Measurements from ENCODE around the gene PREX1.

DNA sequence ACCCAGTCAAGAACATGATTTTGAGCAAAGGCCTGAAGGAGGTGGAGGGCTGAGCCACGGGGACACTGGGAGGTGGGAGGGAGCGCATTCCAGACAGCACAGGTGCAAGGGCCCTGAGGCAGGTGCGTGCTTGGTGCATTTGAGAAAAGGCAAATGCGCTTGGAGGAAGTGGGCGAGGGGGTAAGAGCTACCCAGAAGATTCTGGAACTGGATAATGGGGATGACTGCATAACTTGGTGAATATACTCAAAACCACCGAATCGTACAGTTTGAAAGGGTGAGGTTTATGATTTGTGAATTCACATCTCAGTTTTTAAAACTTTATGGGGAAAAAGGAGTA lies 9.8 kb downstream of the PREX1 start:
- TF ChIP-seq, protein P1, sequence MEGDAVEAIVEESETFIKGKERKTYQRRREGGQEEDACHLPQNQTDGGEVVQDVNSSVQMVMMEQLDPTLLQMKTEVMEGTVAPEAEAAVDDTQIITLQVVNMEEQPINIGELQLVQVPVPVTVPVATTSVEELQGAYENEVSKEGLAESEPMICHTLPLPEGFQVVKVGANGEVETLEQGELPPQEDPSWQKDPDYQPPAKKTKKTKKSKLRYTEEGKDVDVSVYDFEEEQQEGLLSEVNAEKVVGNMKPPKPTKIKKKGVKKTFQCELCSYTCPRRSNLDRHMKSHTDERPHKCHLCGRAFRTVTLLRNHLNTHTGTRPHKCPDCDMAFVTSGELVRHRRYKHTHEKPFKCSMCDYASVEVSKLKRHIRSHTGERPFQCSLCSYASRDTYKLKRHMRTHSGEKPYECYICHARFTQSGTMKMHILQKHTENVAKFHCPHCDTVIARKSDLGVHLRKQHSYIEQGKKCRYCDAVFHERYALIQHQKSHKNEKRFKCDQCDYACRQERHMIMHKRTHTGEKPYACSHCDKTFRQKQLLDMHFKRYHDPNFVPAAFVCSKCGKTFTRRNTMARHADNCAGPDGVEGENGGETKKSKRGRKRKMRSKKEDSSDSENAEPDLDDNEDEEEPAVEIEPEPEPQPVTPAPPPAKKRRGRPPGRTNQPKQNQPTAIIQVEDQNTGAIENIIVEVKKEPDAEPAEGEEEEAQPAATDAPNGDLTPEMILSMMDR (IDR thresholded peaks at IDR 0.05) = no peak
- no peak for TF ChIP-seq POLR2A (IDR thresholded peaks at IDR 0.05)

Data from adrenal gland (tissue), 5 donors.